CD4-positive, CD25-positive, alpha-beta regulatory T cell (primary cell): Measurements from ENCODE around the gene MEG3. TPM values are rescaled to one million over a fixed set of nuclear protein-coding genes. Genes with fewer than 3 reads are reported as not detected.
A peak's percentile ranks its signal among the peaks of the same experiment; 100 is the strongest.

Source experiments
- ATAC-seq, 2 donors: fragments of 150-1000 bp; cut with Tn5 transposase; one replicate each; pipeline ENCODE4 v1.10.0; 2021; ENCODE audit warnings: low read depth in 2 of 2, moderate number of reproducible peaks in 2 of 2, moderate library complexity in 1 of 2
- DNase-seq, 3 donors: peaks; one replicate each; pipeline versions ENCODE4 v3.0.0 to v3.0.0-alpha.2; 2012 to 2022; ENCODE audit warnings: mixed read lengths in 1 of 3
- H3K27ac ChIP-seq: one replicate; pipeline ENCODE4 v1.7.0; 2013; ENCODE audit warnings: mild to moderate bottlenecking, low read length; ENCODE audit not compliant: insufficient read depth, poor library complexity, severe bottlenecking
- H3K27me3 ChIP-seq: one replicate; pipeline ENCODE4 v1.7.0; 2013; ENCODE audit warnings: low read length; ENCODE audit not compliant: control insufficient read depth, insufficient read depth
- H3K36me3 ChIP-seq: one replicate; pipeline ENCODE4 v1.7.0; 2013; ENCODE audit warnings: mild to moderate bottlenecking, low read length, moderate library complexity; ENCODE audit not compliant: control insufficient read depth, insufficient read depth
- H3K4me1 ChIP-seq: 2 replicates; pipeline ENCODE4 v1.7.0; 2013; ENCODE audit warnings: mild to moderate bottlenecking, low read length; ENCODE audit not compliant: insufficient read depth, control insufficient read depth, poor library complexity, severe bottlenecking
- H3K4me3 ChIP-seq: one replicate; pipeline ENCODE4 v1.7.0; 2013; ENCODE audit warnings: low read depth, mild to moderate bottlenecking, low read length, moderate library complexity
- H3K9me3 ChIP-seq, 2 experiments: 1 replicate in 1 of 2; 2 replicates in 1 of 2; pipeline ENCODE4 v1.7.0; 2013; ENCODE audit warnings: low read length in 2 of 2, mild to moderate bottlenecking in 1 of 2, moderate library complexity in 1 of 2; ENCODE audit not compliant: control insufficient read depth in 2 of 2
- H3K27ac Mint-ChIP-seq, 3 donors: one replicate each; pipeline ENCODE4 v1.8.0; 2020 to 2022; ENCODE audit warnings: mild to moderate bottlenecking in 3 of 3, mixed read lengths in 3 of 3, moderate library complexity in 2 of 3
- H3K27me3 Mint-ChIP-seq: one replicate; pipeline ENCODE4 v1.8.0; 2022; ENCODE audit warnings: mild to moderate bottlenecking, mixed read lengths
- H3K36me3 Mint-ChIP-seq: one replicate; pipeline ENCODE4 v1.8.0; 2020; ENCODE audit warnings: mixed read lengths
- H3K4me1 Mint-ChIP-seq, 4 donors: one replicate each; pipeline ENCODE4 v1.8.0; 2020 to 2022; ENCODE audit warnings: mixed read lengths in 4 of 4, mild to moderate bottlenecking in 1 of 4
- H3K4me3 Mint-ChIP-seq, 4 donors: one replicate each; pipeline ENCODE4 v1.8.0; 2020 to 2022; ENCODE audit warnings: mild to moderate bottlenecking in 4 of 4, mixed read lengths in 4 of 4, moderate library complexity in 3 of 4
- H3K9me3 Mint-ChIP-seq, 7 donors: one replicate each; pipeline ENCODE4 v1.8.0; 2020 to 2022; ENCODE audit warnings: mixed read lengths in 7 of 7, mild to moderate bottlenecking in 3 of 7, moderate library complexity in 2 of 7
- polyA plus RNA-seq, 4 donors: library from polyadenylated mRNA; unstranded; fragments of 300-500 nt; fragmentation: Illumina TruSeq; gene quantifications; one replicate each; pipeline ENCODE4 v1.2.3, GENCODE V29; 2021
- total RNA-seq: library from RNA; stranded (reverse); gene quantifications from one replicate; pipeline ENCODE4 v1.2.3, GENCODE V29; 2022

Gene MEG3
- total and polyA plus RNA-seq, 5 donors from 2014 or later = 0.10 TPM; not detected in 4

- Mint-ChIP-seq H3K9me3 (no peaks in the 10 kb centered on the region), H3K27me3 (peaks cover 2% of the 10 kb centered on the region), H3K27ac (no peak overlapping the region), H3K4me3 (no peak overlapping the region), H3K36me3 (no peaks in the 10 kb centered on the region), H3K4me1 (peaks cover 0 to 2% (median 0%) of the 10 kb centered on the region in 4 donors)
- DNase-seq (peak; percentile 57 to 65 (median 59)), ATAC-seq (peak; percentile 57 to 67)
- Histone ChIP-seq H3K36me3 (no peaks in the 10 kb centered on the region), H3K27ac (no peak overlapping the region), H3K27me3 (no peaks in the 10 kb centered on the region), H3K4me3 (no peak overlapping the region), H3K9me3 (no peaks in the 10 kb centered on the region), H3K4me1 (peaks cover 5% of the 10 kb centered on the region)
These were observed 25.1 kb downstream of the MEG3 start for GRCh38 chr14:100850841-100851585.

- Mint-ChIP-seq H3K4me3 (no peak overlapping the region), H3K9me3 (no peaks in the 10 kb centered on the region), H3K4me1 (peaks cover 0 to 2% (median 0%) of the 10 kb centered on the region in 4 donors), H3K36me3 (no peaks in the 10 kb centered on the region), H3K27ac (no peak overlapping the region), H3K27me3 (peaks cover 5% of the 10 kb centered on the region)
- H3K4me1 ChIP-seq = peaks cover 5% of the 10 kb centered on the region
- no peak overlapping the region for H3K4me3 ChIP-seq
- H3K27me3 ChIP-seq = no peaks in the 10 kb centered on the region
- no peaks in the 10 kb centered on the region for H3K36me3 ChIP-seq
- ATAC-seq (no peak), DNase-seq (no peak)
- H3K9me3 ChIP-seq = no peaks in the 10 kb centered on the region
- H3K27ac ChIP-seq = no peak overlapping the region
These were observed 25.6 kb downstream of the MEG3 start for GRCh38 chr14:100851586-100851916.

DNA sequence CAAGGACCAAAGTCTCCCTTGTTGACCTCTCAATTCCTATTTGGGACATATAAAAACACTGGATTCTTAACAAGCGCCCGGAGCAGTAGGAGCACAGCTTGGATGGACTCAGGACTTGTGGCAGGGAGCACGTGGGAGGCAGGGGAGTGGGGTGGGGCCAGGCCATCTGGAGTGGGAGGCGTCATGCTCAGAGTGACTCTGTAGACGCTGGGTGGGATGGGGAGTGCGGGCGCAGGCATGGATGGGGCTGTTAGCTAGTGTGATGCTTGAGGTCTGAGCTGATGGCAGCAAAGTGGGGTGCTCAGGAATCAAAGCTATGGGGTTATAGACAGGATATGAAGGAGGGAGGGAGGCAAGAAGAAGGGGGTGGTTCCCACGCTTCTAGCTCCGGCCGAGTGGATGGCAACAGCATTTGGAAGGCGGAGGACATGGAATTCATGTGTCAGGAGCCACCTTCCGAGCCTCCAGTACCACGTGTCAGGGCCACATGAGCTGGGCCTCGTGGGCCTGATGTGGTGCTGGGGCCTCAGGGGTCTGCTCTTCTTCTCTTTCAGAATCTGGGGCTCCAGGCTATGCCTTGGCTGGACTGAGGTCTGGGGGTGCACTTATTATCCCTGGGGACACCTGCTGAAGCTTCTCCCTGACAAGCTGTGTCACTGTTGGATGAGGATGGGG is 26.2 kb downstream of the MEG3 start:
- no peak overlapping the region for H3K4me3 Mint-ChIP-seq
- no peak for DNase-seq

GRCh38 chr14:100854435-100854834 is 28.5 kb downstream of the MEG3 start:
- DNase-seq (no peak), ATAC-seq (no peak)
- no peaks in the 10 kb centered on the region for H3K27me3 ChIP-seq
- H3K4me3 ChIP-seq = no peak overlapping the region
- no peak overlapping the region for H3K27ac ChIP-seq
- H3K27ac Mint-ChIP-seq = no peak overlapping the region
- H3K4me1 Mint-ChIP-seq = peaks cover 0 to 2% (median 0%) of the 10 kb centered on the region in 4 donors
- H3K36me3 Mint-ChIP-seq = no peaks in the 10 kb centered on the region
- H3K4me1 ChIP-seq = peaks cover 2% of the 10 kb centered on the region
- H3K27me3 Mint-ChIP-seq = peaks cover 5% of the 10 kb centered on the region
- H3K9me3 Mint-ChIP-seq = no peaks in the 10 kb centered on the region
- no peaks in the 10 kb centered on the region for H3K9me3 ChIP-seq
- no peaks in the 10 kb centered on the region for H3K36me3 ChIP-seq
- no peak overlapping the region for H3K4me3 Mint-ChIP-seq

More for the DNA sequence above, 26.2 kb downstream of the MEG3 start:
- Histone ChIP-seq H3K27me3 (no peaks in the 10 kb centered on the region), H3K4me1 (peaks cover 5% of the 10 kb centered on the region), H3K9me3 (no peaks in the 10 kb centered on the region), H3K36me3 (no peaks in the 10 kb centered on the region), H3K4me3 (no peak overlapping the region), H3K27ac (no peak overlapping the region)
- Mint-ChIP-seq H3K4me1 (peaks cover 0 to 2% (median 0%) of the 10 kb centered on the region in 4 donors), H3K27me3 (peaks cover 5% of the 10 kb centered on the region), H3K36me3 (no peaks in the 10 kb centered on the region), H3K27ac (no peak overlapping the region), H3K9me3 (no peaks in the 10 kb centered on the region)
- no peak for ATAC-seq

- no peak overlapping the region for H3K4me3 Mint-ChIP-seq
- peaks cover 0 to 2% (median 0%) of the 10 kb centered on the region in 7 donors for H3K9me3 Mint-ChIP-seq
- peaks cover 5% of the 10 kb centered on the region for H3K27me3 Mint-ChIP-seq
- no peaks in the 10 kb centered on the region for H3K4me1 ChIP-seq
- H3K9me3 ChIP-seq = no peaks in the 10 kb centered on the region
- H3K36me3 ChIP-seq = no peaks in the 10 kb centered on the region
- no peak for ATAC-seq
- H3K27me3 ChIP-seq = no peaks in the 10 kb centered on the region
- peaks cover 0 to 2% (median 0%) of the 10 kb centered on the region in 4 donors for H3K4me1 Mint-ChIP-seq
- H3K27ac Mint-ChIP-seq = no peak overlapping the region
- no peak overlapping the region for H3K4me3 ChIP-seq
- no peak for DNase-seq
- H3K27ac ChIP-seq = no peak overlapping the region
- no peaks in the 10 kb centered on the region for H3K36me3 Mint-ChIP-seq
These were observed 29.5 kb downstream of the MEG3 start for GRCh38 chr14:100855256-100855930.

DNA sequence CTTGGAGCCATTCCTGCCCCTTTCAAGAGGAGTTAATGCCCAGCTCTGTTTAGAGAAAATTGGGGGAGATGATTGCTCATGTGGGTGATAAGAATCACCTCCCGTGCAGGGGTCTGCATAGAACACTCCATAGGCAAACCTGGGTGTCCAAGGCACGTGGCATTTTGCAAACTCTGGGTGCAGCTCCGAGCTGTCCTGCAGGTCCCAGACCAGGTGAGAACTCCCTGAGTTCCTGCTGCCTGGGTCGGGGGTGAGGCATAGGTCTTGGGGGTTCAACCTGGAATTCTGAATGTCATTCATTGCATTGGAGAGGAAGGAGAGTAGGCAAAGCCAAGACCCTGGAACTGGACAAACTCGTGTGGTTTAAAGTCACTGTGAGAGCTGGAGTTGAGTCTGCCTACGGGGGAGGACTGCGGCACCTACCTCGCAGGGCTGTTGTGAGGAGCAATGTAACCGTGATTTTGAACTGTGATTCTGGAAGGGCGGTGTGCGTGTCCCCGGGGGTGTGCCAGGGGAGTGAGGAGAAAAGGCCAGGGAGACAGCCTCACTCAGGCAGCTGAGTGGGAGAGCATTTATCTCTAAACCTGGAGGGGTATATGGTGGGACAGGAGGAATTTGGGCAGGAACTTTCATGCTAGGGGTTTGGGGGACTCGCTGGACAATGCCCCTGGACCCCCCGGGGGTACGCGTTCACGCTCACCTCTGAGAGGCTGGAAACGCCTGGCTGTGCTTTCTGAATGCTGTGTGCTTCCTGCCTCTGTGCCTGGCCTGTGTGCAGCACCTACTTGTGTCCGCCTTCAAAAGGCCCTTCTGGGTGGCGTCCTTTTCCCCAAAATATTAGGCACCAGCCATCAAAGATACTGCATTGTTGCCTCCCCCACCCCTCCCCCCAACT is 30.4 kb downstream of the MEG3 start:
- no peak for DNase-seq
- ATAC-seq = no peak
- peaks cover 0 to 2% (median 0%) of the 10 kb centered on the region in 4 donors for H3K4me1 Mint-ChIP-seq

DNA sequence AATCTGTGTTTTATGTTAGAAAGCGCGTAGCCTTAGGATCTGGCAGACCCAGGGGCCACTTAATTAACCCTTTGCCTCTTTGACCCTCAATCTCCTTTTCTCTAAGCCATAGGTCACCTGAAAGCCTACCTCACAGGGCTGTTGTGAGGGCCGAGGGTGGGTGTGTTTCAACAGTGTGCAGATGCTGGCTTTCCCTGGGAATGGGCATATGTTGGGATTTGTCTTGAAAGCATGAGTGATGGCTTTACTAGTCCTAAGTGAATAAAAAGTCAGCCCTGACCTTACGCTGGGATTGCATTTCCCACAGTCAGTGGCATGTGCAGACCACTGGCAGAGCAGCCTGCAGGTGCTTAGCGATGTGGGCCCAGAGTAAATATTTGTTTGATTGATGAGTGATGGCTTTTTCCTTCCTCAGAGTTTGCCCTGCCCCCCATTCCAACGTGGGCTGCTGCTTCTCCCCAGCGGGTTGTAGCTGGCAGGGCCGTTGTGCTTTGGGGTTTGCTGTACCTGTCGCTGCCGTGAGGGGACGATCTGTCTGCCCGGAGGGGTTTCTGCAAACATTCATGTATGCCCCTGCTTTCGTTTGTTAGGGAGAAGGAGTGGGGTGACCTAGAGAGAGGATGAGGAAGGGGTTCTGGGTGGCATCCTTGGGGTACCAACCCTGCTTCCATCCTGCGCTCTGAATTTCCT is 31.5 kb downstream of the MEG3 start:
- no peaks in the 10 kb centered on the region for H3K36me3 Mint-ChIP-seq
- Histone ChIP-seq H3K4me3 (no peak overlapping the region), H3K4me1 (no peaks in the 10 kb centered on the region), H3K27me3 (no peaks in the 10 kb centered on the region), H3K9me3 (no peaks in the 10 kb centered on the region), H3K27ac (no peak overlapping the region), H3K36me3 (no peaks in the 10 kb centered on the region)
- no peaks in the 10 kb centered on the region for H3K4me1 Mint-ChIP-seq
- H3K4me3 Mint-ChIP-seq = no peak overlapping the region
- peaks cover 5% of the 10 kb centered on the region for H3K27me3 Mint-ChIP-seq
- H3K27ac Mint-ChIP-seq = no peak overlapping the region
- peaks cover 0 to 2% (median 0%) of the 10 kb centered on the region in 7 donors for H3K9me3 Mint-ChIP-seq
- ATAC-seq (no peak), DNase-seq (no peak)

More for the DNA sequence above, 30.4 kb downstream of the MEG3 start:
- Mint-ChIP-seq H3K27me3 (peaks cover 5% of the 10 kb centered on the region), H3K9me3 (peaks cover 0 to 2% (median 0%) of the 10 kb centered on the region in 7 donors), H3K27ac (no peak overlapping the region), H3K4me3 (no peak overlapping the region), H3K36me3 (no peaks in the 10 kb centered on the region)
- no peak overlapping the region for H3K27ac ChIP-seq
- H3K9me3 ChIP-seq = no peaks in the 10 kb centered on the region
- no peak overlapping the region for H3K4me3 ChIP-seq
- no peaks in the 10 kb centered on the region for H3K36me3 ChIP-seq
- no peaks in the 10 kb centered on the region for H3K27me3 ChIP-seq
- H3K4me1 ChIP-seq = no peaks in the 10 kb centered on the region
